ENCODE data around the gene TXNRD3. TPM values are rescaled to one million over a fixed set of nuclear protein-coding genes. Genes with fewer than 3 reads are reported as not detected.

TXNRD3 gene
- total and polyA plus RNA-seq, 2 of the 4 experiments (the other 2 are of a cell fraction) = 3.9 to 8.4 TPM

DNA sequence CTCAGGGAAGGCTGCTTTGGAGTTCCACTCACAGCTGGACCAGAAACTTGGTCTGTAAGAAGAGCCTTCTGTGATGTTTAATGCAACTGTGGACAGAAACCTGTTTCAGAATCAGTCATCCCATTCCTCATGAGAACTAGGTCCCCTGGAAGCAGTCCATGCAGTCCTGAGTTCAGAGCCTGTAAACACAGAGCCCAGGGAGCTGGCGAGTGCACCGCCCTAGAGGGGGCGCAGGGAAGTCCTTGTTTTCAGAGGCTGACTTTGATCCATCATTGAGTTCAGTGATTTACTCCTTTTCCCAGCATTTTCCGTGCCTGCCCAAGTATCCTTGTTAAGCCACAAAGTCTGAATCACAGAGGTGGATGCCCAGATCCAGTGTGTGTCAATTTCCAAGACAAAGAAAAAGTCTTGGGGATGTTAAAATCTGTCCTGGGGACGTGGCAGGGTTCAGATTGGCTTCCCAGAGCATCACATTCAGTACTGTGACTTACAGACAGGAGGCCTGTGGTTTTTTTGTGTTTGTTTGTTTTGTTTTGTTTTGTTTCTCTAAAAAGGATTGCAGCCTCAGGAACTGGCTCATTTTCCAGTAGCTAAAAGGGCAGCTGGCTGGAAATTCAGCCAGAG, 9.8 kb upstream of the TXNRD3 start:
- no peak overlapping the region for H2BK120ac ChIP-seq (ENCODE audit: low read depth, low read length)
- no peak overlapping the region for H2BK15ac ChIP-seq (ENCODE audit: low read depth, low read length)

More for the DNA sequence above, 9.8 kb upstream of the TXNRD3 start:
- Histone ChIP-seq H3K14ac (replicated peaks; ENCODE audit: low read depth, low read length) (no peak overlapping the region), H2BK20ac (ENCODE audit: low read depth, low read length) (no peak overlapping the region), H3K79me1 (ENCODE audit: low read depth in 1 of 2, low read length in 2 of 2) (no peaks in the 10 kb centered on the region), H3K9me1 (ENCODE audit: insufficient read depth, low read length) (no peaks in the 10 kb centered on the region), H3K18ac (ENCODE audit: low read depth, low read length) (no peak overlapping the region), H4K8ac (ENCODE audit: low read depth in 2 of 2, low read length in 2 of 2) (no peak overlapping the region), H3K4ac (ENCODE audit: low read depth, low read length) (no peak overlapping the region), H3K27ac (ENCODE audit: insufficient read depth, low read length) (no peak overlapping the region), H2AK5ac (ENCODE audit: low read depth, low read length) (no peak overlapping the region), H3K9ac (ENCODE audit: low read depth, low read length) (no peak overlapping the region), H3K4me2 (ENCODE audit: low read depth, low read length) (no peak overlapping the region), H3K9me3 (ENCODE audit: control insufficient read depth, insufficient read depth, low read length) (peaks cover 3% of the 10 kb centered on the region; the same call in 1 of the 2 replicates), H3K4me1 (ENCODE audit: control insufficient read depth, insufficient read depth, low read length) (peaks cover 2% of the 10 kb centered on the region; the same call in 1 of the 2 replicates), H3K4me3 (ENCODE audit: insufficient read depth, low read depth, low read length) (no peak overlapping the region), H3K27me3 (ENCODE audit: control insufficient read depth, insufficient read depth, low read length) (peaks cover 72% of the 10 kb centered on the region), H2BK5ac (ENCODE audit: low read depth, low read length, poor library complexity, severe bottlenecking) (no peak overlapping the region), H3K23ac (ENCODE audit: low read depth, low read length) (no peak overlapping the region; the same call in 1 of the 2 replicates), H2AFZ (replicated peaks; ENCODE audit: low read length, poor library complexity) (no peak overlapping the region), H3K36me3 (ENCODE audit: control insufficient read depth, insufficient read depth, low read length) (no peaks in the 10 kb centered on the region), H4K5ac (ENCODE audit: low read depth, low read length) (no peak overlapping the region), H3K56ac (ENCODE audit: extremely low read depth, insufficient read depth, low read length) (no peak overlapping the region), H2AK9ac (replicated peaks; ENCODE audit: low read depth, low read length, poor library complexity) (no peak overlapping the region), H4K91ac (ENCODE audit: insufficient read depth, low read depth, low read length) (no peak overlapping the region), H4K20me1 (ENCODE audit: insufficient read depth, low read length) (no peaks in the 10 kb centered on the region)
- BruUV-seq (replicated peaks) = no TSS peak
- intact Hi-C loops (cut with micrococcal nuclease) (no loop called here), dilution Hi-C loops (cut with HindIII; ENCODE audit: low sequenced_read_pairs, unreplicated experiment) (no loop called here), in situ Hi-C loops (cut with MboI; ENCODE audit: low sequenced_read_pairs) (no loop called here)
- ATAC-seq (ENCODE audit: low read depth) (peak; percentile 54), DNase-seq (peak; percentile 15)
- TF ChIP-seq FOS (IDR thresholded peaks at IDR 0.05; ENCODE audit: low read depth, low read length) (no peak), MAZ (IDR thresholded peaks at IDR 0.05; ENCODE audit: borderline replicate concordance, low read depth, low read length) (no peak), BHLHE40 (IDR thresholded peaks at IDR 0.05; ENCODE audit: low read depth, low read length) (no peak), RAD21 (IDR thresholded peaks at IDR 0.05; ENCODE audit: low read length) (no peak), MXI1 (IDR thresholded peaks at IDR 0.05; ENCODE audit: borderline replicate concordance, low read depth, low read length) (no peak), SMC3 (IDR thresholded peaks at IDR 0.05; ENCODE audit: low read depth, low read length) (no peak), MAFK (IDR thresholded peaks at IDR 0.05; ENCODE audit: low read depth, low read length) (no peak), RCOR1 (IDR thresholded peaks at IDR 0.05; ENCODE audit: insufficient replicate concordance, low read length) (no peak), USF2 (IDR thresholded peaks at IDR 0.05; ENCODE audit: low read depth, low read length) (no peak), CTCF (conservative IDR thresholded peaks at IDR 0.05; ENCODE audit: low read depth, low read length) (no peak)
- 34% methylated on average over 5 of the region's 5 CpGs; no CpG with 5 or more reads in 1 of the 2 experiments for WGBS, 2 experiments (ENCODE audit: extremely low coverage in 2 of 2, insufficient read length in 1 of 2)
- POLR2A ChIA-PET (ENCODE audit: unreplicated experiment) = no interaction called here
- CTCF ChIA-PET = no interaction called here
